HEK293T (cell line): ENCODE data around the gene GPR150.

ENCODE experiments used
- ARNT ChIP-seq: fragments of 450-650 bp; IDR thresholded peaks from 2 replicates; pipeline ENCODE4 v1.6.1; 2017; ENCODE audit warnings: mild to moderate bottlenecking
- BHLHE40 ChIP-seq: fragments of 450-650 bp; IDR thresholded peaks from 2 replicates; pipeline ENCODE4 v1.6.1; 2016; ENCODE audit warnings: mild to moderate bottlenecking, moderate library complexity, borderline replicate concordance
- ELF4 ChIP-seq: fragments of 450-650 bp; IDR thresholded peaks from 2 replicates; pipeline ENCODE4 v1.6.1; 2017; ENCODE audit warnings: antibody characterized with exemption
- FOXA1 ChIP-seq: fragments of 450-650 bp; IDR thresholded peaks from 2 replicates; pipeline ENCODE4 v1.6.1; 2016; ENCODE audit warnings: mild to moderate bottlenecking
- FOXK2 ChIP-seq: fragments of 450-650 bp; IDR thresholded peaks from 2 replicates; pipeline ENCODE4 v1.6.1; 2016; ENCODE audit warnings: mild to moderate bottlenecking
- FOXM1 ChIP-seq: fragments of 450-650 bp; IDR thresholded peaks from 2 replicates; pipeline ENCODE4 v1.6.1; 2017; ENCODE audit warnings: mild to moderate bottlenecking, borderline replicate concordance
- HDGF ChIP-seq: fragments of 450-650 bp; IDR thresholded peaks from 2 replicates; pipeline ENCODE4 v1.6.1; 2017; ENCODE audit warnings: antibody characterized with exemption, borderline replicate concordance
- NFRKB ChIP-seq: fragments of 450-650 bp; IDR thresholded peaks from 2 replicates; pipeline ENCODE4 v1.6.1; 2016; ENCODE audit warnings: mild to moderate bottlenecking, moderate library complexity
- SP1 ChIP-seq: fragments of 450-650 bp; IDR thresholded peaks from 2 replicates; pipeline ENCODE4 v1.6.1; 2017
- SUZ12 ChIP-seq: fragments of 450-650 bp; IDR thresholded peaks from 2 replicates; pipeline ENCODE4 v1.6.1; 2016; ENCODE audit warnings: mild to moderate bottlenecking
- TF ChIP-seq, protein P1 (sequence below): fragments of 450-650 bp; IDR thresholded peaks from 2 replicates; pipeline ENCODE4 v1.6.1; 2016

DNA sequence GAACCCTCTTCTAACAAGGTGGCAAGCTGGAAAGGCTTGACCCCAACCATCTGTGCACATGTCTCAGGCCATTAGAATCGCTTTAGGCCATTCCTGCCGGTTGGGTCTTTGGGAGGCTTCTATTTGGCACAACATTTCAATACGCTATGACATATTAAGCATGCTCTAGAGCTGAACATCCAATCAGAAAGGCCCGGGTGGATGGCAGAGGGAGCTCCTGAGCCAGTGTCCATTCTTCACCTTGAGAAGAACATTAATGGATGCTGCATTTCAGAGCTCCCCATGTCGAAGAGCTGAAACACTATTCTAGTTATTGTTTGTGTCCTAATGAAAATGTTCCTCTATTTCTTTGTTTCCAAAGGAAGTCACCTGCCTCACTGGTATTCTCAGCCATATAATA is 50.1 kb downstream of the GPR150 start:
- TF ChIP-seq FOXM1 = no peak
- TF ChIP-seq SUZ12 = no peak
- no peak for TF ChIP-seq HDGF
- TF ChIP-seq ELF4 = no peak
- no peak for TF ChIP-seq ARNT
- TF ChIP-seq NFRKB = no peak
- no peak for TF ChIP-seq BHLHE40
- TF ChIP-seq, protein P1, sequence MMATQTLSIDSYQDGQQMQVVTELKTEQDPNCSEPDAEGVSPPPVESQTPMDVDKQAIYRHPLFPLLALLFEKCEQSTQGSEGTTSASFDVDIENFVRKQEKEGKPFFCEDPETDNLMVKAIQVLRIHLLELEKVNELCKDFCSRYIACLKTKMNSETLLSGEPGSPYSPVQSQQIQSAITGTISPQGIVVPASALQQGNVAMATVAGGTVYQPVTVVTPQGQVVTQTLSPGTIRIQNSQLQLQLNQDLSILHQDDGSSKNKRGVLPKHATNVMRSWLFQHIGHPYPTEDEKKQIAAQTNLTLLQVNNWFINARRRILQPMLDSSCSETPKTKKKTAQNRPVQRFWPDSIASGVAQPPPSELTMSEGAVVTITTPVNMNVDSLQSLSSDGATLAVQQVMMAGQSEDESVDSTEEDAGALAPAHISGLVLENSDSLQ = no peak
- TF ChIP-seq SP1 = no peak
- no peak for TF ChIP-seq FOXK2
- TF ChIP-seq FOXA1 = no peak
